Bronchial epithelial cell (primary cell): ENCODE results near the gene MPPED1. TPM values are rescaled to one million over a fixed set of nuclear protein-coding genes. Genes with fewer than 3 reads are reported as not detected.

ENCODE experiments used
- DNase-seq: peaks from one replicate; pipeline ENCODE4 v3.0.0-alpha.2; 2010; ENCODE audit warnings: low read depth
- FAIRE-seq: peaks from 2 replicates; lab custom pipeline; 2011; peaks lifted over from hg19 to GRCh38; lab: Jason Lieb, UNC
- H3K27me3 ChIP-seq: 2 replicates; pipeline ENCODE4 v1.5.1; 2011; ENCODE audit warnings: low read length; ENCODE audit not compliant: control insufficient read depth, insufficient read depth
- H3K36me3 ChIP-seq: 2 replicates; pipeline ENCODE4 v1.5.1; 2011; ENCODE audit warnings: low read length; ENCODE audit not compliant: control insufficient read depth, insufficient read depth
- H3K4me3 ChIP-seq: 2 replicates; pipeline ENCODE4 v1.5.1; 2011; ENCODE audit warnings: mild to moderate bottlenecking, low read depth, low read length, control low read depth
- total RNA-seq: library from RNA; depleted of rRNA; stranded (reverse); fragments of >200 nt; gene quantifications from 2 replicates; pipeline ENCODE4 v1.2.1, GENCODE V29; 2014
- TF ChIP-seq, protein P1 (sequence below): IDR thresholded peaks from 2 replicates; pipeline ENCODE4 v1.5.1; 2011; ENCODE audit warnings: mild to moderate bottlenecking, moderate library complexity, low read length, control low read depth, inconsistent platforms; ENCODE audit not compliant: insufficient read depth, severe bottlenecking

Gene MPPED1
- total RNA-seq, 1 donor from 2014 or later: not detected

DNA sequence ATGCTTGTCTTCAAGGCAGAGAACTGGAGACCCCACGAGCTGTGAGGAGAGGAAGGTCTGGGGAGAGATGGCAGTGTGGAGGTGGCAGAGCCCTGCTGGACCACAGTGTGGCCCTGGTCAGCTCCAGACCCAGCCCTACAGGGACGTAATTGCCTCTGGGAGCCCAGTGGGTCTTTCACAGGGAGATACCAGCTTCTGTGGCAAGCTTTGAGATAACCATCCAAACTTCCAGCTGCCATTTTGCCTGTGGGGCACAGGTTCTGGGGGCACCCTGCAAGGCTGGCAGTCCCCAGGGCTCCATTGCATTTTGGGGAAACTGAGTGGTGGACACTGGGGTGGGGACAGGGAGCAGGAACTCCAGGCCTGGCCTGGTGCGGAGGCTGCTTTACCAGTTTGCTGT lies 10.2 kb upstream of the MPPED1 start:
- Histone ChIP-seq H3K4me3 (no peak overlapping the region), H3K36me3 (no peaks in the 10 kb centered on the region), H3K27me3 (peaks cover 51% of the 10 kb centered on the region)
- TF ChIP-seq, protein P1, sequence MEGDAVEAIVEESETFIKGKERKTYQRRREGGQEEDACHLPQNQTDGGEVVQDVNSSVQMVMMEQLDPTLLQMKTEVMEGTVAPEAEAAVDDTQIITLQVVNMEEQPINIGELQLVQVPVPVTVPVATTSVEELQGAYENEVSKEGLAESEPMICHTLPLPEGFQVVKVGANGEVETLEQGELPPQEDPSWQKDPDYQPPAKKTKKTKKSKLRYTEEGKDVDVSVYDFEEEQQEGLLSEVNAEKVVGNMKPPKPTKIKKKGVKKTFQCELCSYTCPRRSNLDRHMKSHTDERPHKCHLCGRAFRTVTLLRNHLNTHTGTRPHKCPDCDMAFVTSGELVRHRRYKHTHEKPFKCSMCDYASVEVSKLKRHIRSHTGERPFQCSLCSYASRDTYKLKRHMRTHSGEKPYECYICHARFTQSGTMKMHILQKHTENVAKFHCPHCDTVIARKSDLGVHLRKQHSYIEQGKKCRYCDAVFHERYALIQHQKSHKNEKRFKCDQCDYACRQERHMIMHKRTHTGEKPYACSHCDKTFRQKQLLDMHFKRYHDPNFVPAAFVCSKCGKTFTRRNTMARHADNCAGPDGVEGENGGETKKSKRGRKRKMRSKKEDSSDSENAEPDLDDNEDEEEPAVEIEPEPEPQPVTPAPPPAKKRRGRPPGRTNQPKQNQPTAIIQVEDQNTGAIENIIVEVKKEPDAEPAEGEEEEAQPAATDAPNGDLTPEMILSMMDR: no peak
- no peak for DNase-seq
- no peak for FAIRE-seq

DNA sequence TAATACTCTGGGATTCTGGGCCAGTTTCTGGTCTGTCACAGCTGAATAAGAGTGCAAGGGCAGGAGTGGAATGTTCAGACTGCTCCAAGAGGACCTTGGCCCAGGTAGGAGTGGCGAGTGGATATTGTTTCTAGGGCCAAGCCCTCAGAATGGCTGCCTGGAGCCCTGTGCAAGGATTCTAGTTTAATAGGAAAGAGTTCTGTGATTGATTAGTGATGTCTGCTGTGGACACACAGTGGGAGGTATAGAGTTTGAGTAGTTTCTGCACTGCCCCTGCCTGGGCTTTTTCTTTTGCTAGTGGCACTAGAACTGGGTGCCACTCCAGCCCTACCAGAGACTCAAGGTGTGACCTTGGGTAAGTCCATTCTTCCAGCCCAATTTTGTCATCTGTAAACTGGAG lies 9.7 kb upstream of the MPPED1 start:
- no peak overlapping the region for H3K4me3 ChIP-seq
- H3K27me3 ChIP-seq: peaks cover 47% of the 10 kb centered on the region
- TF ChIP-seq, protein P1: no peak
- DNase-seq: no peak
- FAIRE-seq: no peak
- no peaks in the 10 kb centered on the region for H3K36me3 ChIP-seq

DNA sequence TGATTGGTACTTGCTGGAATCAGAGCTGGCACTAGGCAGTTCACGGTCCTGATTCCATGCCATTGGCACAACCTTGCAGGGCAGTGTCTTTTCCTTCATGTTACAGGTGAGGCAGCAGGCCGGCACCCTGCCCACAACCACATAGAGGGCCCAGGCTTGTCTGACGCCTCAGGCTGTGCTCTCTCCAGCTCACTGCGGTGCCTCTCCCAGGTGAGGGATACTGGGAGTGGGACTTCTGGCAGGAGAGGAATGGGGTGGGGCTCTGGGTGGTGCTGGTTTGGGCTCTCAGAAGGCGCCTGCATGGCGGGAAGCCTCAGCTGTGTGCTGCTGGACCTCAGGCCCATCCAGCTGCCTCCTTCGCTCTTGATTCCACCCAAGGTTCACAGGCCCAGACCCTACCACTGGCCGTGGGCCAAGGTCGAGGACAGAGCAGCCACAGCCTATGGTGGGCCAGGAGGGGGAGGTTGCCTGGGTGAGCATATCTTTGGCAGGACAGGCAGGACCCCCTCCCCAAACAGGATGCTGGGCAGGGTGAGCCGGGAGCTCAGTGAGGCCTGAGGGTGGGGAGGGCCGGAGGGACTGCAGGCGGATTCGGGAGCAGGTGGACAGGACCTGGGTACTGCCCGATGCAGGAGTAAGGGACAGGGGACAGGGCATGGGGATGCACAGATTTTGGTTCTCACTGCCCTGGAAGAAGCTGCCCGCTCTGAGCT lies 7.0 kb upstream of the MPPED1 start:
- TF ChIP-seq, protein P1: no peak
- H3K4me3 ChIP-seq: no peak overlapping the region
- H3K36me3 ChIP-seq: no peaks in the 10 kb centered on the region
- FAIRE-seq (peak; percentile 96), DNase-seq (peak; percentile 93)
- H3K27me3 ChIP-seq: peaks cover 46% of the 10 kb centered on the region

DNA sequence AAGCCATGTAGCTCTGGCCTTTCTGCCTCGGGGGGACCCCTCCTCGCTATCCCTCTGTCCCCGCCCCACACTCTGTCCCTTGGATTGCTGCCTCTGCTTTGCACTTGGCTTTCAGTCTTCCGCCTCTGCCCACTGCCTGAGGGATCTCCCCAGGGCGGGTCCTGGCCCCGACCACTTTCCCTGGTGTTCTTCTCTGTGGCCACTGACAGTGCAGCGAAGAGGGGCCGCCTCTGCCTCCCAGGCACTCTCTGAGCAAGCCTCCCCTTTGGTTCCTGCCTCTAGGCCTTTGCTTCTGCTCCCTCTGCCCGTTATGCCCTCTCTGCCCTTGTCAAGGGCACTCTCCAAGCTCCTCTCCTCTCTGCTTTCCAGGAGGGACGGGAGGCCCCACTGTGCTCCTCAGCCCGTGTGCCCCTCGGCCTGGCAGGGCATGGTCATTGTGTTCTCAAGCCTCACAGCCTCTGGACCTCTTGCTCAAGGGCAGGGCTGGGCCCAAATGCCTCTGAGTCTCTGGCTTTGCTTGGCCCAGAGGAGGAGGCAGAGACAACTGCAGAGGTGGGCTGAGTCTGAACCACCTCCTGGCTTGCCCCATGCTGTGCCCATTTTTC lies 5.5 kb upstream of the MPPED1 start:
- no peaks in the 10 kb centered on the region for H3K36me3 ChIP-seq
- DNase-seq: no peak
- FAIRE-seq: no peak
- TF ChIP-seq, protein P1: no peak
- H3K4me3 ChIP-seq: no peak overlapping the region
- peaks cover 55% of the 10 kb centered on the region for H3K27me3 ChIP-seq

DNA sequence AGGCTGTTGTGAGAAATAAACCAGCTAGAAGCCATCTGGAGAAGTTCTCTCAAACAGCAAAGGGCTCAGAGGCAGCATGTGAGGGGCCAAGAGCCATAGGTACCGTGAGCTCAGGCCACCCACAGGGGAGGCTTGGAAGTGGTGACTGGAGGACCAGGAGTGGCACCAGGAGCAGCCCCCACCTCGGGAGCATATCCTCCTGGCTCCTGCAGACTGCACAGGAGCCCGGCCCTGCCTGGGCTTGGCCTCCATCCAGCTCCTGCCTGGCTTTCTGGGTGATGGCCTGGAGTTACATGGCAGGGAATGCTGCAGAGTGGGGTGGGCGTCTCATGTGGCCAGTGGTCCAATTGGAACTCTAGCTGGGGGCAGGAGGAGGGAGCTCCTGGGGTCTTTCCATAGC lies 4.2 kb upstream of the MPPED1 start:
- FAIRE-seq (no peak), DNase-seq (no peak)
- TF ChIP-seq, protein P1: no peak
- Histone ChIP-seq H3K36me3 (no peaks in the 10 kb centered on the region), H3K27me3 (peaks cover 49% of the 10 kb centered on the region), H3K4me3 (no peak overlapping the region)
